NCI-H2107 treated with DMSO at 0.1 percent for 48 hours (cell line): ENCODE data around the gene DCD.
A peak's percentile ranks its signal among the peaks of the same experiment; 100 is the strongest.

ENCODE experiments used
- DNase-seq: peaks from one replicate; lab custom pipeline; 2025; ENCODE audit not compliant: unreplicated experiment; lab: John Stamatoyannopoulos, UW

The DCD gene

DNA sequence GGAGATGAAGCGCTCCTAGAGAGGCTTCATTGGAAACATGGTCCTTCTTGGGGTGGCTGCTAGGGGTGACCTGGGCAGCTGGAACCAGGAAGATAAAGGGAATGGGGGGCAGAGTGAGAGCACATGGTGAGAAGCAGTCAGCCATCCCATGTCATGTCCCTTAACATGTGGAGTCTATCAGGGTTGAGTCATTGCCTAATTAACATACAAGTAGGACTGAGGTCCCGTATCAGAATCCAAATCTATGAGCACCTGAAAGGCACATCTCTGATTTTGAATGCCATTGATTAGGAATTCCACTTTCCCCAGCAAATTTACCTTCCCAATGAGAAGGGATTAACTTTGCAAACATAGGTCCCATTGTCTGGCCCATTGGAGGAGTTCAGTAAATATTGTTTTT, 39.4 kb downstream of the DCD start:
- DNase-seq = no peak

DNA sequence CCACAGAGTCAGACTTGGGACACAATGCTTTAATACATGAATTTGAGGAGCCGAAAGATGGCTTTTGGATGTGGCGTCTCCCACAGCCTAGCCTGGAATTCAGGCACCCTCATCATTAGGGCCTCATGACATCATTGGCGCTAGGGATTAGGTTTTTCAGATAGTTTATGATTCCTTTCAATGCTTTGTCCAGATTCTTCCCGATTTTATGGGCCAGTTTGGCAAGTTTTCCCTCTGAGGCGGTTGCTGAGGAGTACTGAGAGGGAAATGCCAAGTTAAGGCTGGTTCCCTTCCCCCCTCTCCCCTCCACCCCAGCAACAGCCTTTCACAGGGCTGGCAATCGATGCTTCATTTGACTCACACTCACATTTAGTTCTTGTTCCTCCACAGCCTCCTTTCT, 40.0 kb downstream of the DCD start:
- DNase-seq = no peak

DNA sequence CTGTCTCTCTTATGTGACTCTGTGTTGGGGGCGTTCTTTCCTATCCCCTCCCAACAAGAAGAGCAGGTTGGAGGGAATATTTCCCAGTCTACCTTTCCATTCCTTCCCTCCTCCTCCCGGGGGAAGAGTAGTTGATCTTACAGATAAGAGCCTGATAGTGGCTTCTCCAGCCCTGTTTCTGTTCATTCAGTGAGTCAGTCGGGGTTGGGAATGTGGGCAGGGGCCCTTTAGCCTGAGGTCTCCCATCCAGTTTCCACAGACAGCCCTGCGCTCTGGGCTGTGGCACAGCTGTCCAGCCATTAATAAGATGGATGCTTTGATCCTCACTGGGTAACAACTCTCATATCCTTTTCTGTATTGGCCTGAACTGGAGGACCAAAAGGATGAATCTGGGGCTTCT, 41.6 kb downstream of the DCD start:
- no peak for DNase-seq

GRCh38 chr12:54605138-54605970, 42.8 kb downstream of the DCD start:
- DNase-seq = no peak

DNA sequence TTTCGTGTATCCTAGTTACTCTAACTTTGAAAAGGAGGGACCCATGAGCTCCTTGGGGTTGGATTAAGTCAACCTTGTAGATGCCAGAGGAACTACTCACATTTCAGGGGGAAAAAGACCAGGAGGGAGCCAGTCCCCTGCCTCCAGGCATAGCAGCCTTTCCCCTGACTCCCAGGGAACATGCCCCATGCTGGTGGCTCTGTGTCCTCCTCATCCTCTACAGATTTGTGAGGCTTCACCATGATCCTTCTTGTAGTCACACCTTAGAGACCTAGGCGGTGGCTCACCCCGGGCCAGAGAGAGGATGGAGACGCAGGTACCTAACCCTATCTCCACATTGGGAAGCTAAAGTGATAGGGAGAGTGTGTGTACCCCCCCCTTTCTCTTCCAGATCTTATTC, 43.7 kb downstream of the DCD start:
- no peak for DNase-seq

- no peak for DNase-seq
Measured at GRCh38 chr12:54603872-54604271, 44.3 kb downstream of the DCD start.

DNA sequence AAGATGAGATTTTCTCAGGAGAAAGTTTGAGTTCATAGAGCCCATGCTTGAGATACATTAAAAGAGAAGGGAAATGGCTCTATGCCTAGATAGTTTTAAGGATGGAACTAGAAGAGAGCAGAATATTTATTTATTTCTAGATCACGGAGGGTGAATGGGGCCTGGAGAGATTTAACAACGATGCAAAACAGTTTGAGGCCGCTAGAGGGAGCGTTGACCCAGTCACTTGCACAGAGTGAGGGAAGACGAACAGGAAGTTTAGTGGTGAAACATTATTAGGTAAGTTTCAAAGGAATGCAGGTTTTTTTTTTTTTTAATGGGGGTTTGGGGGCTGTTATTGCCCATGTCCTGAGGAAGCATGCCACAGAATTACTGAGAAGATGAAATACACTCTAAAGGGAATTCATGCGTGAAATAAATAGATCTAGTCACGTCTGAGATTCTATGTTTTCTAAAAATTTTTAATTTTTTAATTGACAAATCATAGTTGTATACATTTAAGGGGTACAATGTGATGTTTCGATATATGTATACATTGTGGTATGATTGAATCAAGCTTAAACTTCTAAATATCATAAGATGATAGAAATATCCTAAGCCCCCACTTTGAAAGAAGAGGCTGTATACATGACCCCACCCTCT, 44.9 kb downstream of the DCD start:
- peak; percentile 28 for DNase-seq

DNA sequence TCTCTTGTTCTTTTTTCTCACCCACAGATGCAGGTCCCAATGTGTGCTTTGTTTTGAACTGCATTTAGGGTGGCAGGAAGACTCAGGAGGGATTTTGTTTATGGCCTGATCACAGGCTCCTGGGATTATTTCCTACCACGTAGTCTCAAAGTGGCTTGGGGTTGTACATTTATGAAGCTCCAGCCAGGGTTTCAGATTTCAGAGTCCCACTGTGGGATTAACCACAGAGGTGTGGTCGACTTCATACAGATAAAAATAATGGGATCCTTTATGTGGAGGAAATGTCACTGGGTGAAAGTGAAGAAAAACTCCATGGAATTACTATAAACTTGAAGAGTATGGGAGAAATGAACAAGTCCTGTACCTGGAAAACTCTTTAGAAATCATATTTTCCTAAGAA, 45.5 kb downstream of the DCD start:
- no peak for DNase-seq

DNA sequence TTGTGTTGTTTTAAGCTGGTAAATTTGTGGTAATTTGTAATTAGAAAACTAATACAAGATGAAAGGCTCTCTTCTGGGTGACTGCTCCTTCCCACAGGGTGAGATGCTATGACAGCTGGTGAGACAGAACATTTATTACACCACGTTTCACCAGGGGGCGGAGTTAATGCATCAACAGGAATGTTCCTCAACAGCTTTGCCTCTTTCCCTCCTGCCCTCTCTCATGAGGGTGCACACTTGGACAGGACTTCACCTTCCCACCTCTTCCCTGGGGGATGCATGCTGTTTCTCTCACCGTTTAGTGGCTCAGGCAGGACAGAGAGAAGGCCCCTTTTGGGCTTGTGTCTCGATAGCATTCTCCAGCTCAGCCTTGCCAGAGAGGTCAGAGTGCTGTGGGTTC, 46.3 kb downstream of the DCD start:
- DNase-seq = no peak

DNA sequence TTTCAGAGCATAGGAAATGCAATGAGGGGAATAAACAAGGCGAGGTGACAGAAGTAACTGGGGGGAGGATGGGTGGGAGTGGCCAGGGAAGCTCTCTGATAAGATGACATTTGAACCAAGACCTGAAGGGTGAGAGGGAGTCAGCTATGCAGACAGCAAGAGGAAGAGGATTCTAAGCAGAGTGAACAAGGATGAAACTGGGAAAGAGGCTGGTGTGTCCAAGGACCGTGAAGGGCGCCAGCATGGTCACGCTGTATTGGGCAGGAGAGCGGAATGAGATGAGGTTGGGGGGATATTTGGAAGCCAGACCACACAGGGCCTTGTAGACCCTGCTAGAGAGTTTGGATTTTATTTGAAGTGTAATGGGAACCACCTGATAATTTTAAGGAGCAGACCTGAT, 49.2 kb downstream of the DCD start:
- DNase-seq = no peak

- DNase-seq = peak; percentile 57
Measured at GRCh38 chr12:54596526-54596946, 51.6 kb downstream of the DCD start.

GRCh38 chr12:54595471-54595870, 52.7 kb downstream of the DCD start:
- no peak for DNase-seq
